SK-N-DZ (cell line): ENCODE measurements around the gene PKP3.
A peak's percentile ranks its signal among the peaks of the same experiment; 100 is the strongest.
"Not testable (repeated sequence)": the region's sequence is repeated elsewhere in the genome, so short reads cannot be mapped to it uniquely, and the experiment has no call there.

Source experiments
- DNase-seq: peaks from one replicate; pipeline ENCODE4 v3.0.0-alpha.2; 2015; ENCODE audit warnings: low spot score

PKP3 gene

GRCh38 chr11:395866-396265 lies 1.9 kb downstream of the PKP3 start:
- no peak for DNase-seq

DNA sequence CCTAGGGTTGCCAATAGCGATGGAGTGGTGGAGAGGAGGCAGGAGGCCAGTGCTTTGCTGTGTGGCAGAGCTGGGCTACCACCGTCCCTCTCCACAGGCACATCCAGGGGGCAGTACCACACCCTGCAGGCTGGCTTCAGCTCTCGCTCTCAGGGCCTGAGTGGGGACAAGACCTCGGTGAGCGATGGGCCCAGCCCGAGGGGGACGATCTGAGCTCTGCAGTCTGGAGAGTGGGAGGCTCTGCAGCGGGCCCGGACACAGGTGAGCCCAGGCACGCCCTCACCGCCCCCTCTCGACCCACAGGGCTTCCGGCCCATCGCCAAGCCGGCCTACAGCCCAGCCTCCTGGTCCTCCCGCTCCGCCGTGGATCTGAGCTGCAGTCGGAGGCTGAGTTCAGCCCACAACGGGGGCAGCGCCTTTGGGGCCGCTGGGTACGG lies 2.5 kb downstream of the PKP3 start:
- DNase-seq = peak; percentile 70

DNA sequence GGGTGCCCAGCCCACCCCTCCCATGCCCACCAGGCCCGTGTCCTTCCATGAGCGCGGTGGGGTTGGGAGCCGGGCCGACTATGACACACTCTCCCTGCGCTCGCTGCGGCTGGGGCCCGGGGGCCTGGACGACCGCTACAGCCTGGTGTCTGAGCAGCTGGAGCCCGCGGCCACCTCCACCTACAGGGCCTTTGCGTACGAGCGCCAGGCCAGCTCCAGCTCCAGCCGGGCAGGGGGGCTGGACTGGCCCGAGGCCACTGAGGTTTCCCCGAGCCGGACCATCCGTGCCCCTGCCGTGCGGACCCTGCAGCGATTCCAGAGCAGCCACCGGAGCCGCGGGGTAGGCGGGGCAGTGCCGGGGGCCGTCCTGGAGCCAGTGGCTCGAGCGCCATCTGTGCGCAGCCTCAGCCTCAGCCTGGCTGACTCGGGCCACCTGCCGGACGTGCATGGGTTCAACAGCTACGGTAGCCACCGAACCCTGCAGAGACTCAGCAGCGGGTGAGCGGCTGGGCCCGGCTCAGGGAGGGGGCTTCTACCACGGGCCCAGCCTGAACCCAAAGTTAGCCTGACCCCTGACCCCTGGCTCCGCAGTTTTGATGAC lies 3.0 kb downstream of the PKP3 start:
- DNase-seq = peak; percentile 85

- no peak for DNase-seq
Observed at GRCh38 chr11:398826-399225, 4.8 kb downstream of the PKP3 start.

DNA sequence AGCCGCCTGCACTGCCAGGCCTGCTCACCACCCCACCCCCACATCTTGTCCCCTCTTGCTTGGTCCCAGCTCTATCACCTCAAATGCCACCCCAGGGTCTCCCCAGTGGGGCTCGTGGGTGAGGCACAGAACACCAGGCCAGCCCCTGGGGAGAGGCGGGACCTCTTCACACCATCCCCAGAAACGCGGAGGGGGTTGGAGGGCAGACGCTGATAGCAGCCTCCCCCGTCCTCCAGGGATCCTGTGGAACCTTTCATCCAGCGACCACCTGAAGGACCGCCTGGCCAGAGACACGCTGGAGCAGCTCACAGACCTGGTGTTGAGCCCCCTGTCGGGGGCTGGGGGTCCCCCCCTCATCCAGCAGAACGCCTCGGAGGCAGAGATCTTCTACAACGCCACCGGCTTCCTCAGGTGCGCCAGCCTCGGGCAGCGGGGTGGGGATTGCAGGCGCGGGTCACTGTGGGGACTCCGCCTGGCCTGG lies 5.8 kb downstream of the PKP3 start:
- no peak for DNase-seq

DNA sequence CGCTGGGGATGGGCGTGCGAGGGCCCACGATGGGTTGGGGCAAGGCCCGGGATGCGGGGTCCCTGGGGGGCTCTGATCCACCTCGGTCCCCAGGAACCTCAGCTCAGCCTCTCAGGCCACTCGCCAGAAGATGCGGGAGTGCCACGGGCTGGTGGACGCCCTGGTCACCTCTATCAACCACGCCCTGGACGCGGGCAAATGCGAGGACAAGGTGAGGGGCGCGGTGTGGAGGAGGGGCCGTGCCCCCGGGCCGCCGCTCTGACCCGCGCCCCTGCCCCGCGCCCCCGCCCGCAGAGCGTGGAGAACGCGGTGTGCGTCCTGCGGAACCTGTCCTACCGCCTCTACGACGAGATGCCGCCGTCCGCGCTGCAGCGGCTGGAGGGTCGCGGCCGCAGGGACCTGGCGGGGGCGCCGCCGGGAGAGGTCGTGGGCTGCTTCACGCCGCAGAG lies 6.3 kb downstream of the PKP3 start:
- DNase-seq = no peak

GRCh38 chr11:401196-401595 lies 7.2 kb downstream of the PKP3 start:
- not testable (repeated sequence) for DNase-seq

DNA sequence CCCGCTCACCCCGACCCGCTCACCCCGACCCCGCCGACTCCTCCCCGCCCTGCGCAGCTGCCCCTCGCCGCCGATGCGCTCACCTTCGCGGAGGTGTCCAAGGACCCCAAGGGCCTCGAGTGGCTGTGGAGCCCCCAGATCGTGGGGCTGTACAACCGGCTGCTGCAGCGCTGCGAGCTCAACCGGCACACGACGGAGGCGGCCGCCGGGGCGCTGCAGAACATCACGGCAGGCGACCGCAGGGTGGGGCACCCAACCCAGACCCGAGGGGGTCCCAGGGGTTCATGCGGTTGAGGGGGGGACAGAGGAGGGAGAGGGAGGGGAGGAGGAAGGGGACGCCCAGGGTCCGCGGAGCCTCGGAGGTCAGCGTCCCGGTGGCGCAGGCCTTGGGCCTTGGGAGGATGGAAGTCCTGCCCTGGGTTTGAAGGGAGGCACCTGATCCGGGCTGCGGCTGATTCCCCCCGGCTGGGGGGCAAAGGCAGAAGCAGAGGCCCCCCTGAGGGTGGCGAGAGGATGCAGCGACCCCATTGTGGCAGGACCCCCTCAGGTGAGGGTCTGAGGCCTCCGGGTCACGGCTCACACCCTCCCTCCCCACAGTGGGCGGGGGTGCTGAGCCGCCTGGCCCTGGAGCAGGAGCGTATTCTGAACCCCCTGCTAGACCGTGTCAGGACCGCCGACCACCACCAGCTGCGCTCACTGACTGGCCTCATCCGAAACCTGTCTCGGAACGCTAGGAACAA lies 9.2 kb downstream of the PKP3 start:
- DNase-seq = no peak

DNA sequence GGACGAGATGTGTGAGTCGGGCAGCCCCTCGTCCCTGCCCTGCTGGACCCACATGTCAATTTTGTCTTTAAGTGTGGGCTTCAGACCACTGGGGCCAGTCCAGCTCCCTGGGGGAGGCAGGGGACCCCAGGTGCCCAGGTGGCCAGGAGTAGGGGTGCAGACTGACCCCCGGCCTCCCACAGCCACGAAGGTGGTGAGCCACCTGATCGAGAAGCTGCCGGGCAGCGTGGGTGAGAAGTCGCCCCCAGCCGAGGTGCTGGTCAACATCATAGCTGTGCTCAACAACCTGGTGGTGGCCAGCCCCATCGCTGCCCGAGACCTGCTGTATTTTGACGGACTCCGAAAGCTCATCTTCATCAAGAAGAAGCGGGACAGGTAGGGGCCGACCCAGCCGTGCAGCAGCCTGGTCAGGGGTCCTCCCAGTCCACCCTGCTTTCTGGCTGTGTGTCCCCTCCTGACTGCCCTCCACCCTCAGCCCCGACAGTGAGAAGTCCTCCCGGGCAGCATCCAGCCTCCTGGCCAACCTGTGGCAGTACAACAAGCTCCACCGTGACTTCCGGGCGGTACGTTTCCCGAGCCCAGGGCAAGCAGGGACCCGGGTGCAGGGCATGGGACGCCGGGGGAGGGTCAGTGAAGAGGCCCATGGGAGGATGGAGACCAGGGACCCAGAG lies 9.9 kb downstream of the PKP3 start:
- no peak for DNase-seq

GRCh38 chr11:404551-405264 lies 10.7 kb downstream of the PKP3 start:
- no peak for DNase-seq

- no peak for DNase-seq
Observed at GRCh38 chr11:405323-405953, 11.4 kb downstream of the PKP3 start.

- DNase-seq = no peak
Observed at GRCh38 chr11:405954-406795, 12.2 kb downstream of the PKP3 start.

DNA sequence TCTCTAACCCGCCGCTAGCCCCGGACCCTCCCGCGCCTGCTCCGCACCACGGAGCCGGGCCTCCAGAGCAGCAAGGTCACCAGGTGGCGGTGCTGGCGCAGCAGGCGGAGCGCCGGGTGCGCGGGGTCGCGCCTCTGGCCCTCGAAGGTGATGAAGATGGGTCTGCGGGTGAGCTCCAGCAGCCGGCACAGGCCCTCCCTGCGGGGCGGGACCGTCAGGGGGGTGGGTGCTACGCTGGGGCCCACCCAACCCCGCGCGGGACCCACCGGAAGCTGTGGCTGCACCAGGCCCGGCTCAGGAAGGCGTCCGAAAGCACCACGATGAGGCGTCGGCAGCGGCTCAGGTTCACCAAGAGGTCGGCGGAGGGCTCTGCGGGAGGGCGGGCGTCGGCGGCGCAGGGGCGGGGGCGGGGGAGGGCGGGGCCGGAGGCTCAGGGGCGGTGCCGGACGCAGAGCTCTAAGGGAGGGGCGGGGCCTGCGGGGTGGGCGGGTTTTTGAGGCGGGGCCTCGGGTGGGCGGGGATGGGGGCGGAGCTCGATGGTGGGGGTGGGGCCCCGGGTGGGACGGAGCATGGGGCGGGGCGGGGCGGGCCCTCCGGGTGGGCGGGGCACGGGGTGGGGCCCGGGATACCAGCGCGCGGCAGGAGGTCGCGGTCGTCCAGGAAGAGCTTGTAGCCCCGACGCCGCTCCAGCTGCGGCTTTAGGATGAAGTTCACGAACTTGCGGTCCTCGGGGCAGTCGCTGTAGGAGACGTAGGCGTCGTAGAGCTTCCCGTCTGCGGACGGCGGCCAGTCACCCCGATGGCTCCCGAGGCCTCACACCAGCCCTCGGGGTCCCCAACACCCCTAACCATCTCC lies 13.0 kb downstream of the PKP3 start:
- peak; percentile 84 for DNase-seq

DNA sequence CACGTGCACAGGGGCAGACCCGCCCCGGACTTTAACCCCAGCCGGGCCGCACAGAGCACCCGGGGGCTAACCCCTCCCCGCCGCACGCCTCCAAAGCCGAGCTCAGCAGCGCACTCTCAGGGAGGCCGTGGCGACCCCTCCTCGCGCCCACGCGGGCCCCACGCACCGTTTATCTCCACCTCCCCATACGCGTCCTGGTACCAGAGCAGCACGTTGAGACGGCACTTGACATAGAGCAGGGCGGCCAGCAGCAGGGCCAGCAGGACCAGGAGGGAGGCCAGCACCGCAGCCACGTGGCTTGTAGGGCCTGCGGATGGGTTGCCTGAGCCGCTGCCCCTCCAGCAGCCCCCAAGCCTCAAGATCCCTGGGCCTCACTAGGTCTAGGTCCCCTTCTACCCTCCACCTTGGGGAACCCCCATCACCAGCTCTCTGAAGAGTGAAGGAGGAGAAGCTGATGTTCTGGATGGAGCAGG lies 13.7 kb downstream of the PKP3 start:
- DNase-seq = no peak

DNA sequence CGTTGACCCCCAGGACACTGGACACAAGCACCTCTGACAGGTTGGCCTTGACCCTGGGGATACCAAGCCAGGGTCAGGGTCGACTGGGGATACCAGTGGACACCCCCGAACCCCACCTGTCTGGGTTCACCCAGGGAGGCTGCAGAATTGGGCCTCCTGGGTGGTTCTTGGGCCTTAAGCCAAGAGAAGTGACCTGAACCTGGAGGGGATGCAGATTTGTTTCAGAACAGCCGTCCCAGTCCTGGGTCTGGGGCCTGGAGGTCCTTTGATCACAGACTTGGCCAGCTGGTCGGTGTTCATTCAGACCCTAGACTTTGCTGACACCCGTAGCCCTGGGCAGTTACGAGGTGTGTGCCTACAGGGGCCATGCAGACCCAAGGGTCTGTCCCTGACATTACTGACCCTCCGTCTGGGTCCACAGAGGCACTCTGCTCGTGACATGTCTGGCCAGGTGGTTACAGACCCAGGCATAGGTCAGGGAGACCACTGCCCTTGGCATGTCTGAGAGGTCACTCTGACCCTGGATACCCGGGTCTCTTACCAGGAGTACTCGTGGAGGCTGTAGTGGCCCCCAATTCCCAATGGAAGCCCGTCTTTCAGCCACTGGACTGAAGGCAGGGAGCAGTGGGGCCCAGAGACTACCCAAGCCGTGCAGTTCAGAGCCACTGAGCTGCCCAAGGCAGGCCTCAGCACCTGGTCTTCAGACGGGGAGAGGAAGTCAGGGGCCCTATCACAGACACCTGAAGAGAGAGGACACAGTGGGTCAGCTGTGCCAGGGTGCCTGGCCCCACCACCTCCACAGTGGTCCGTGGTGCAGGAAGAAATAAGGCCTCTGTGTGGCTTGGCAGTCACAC lies 14.4 kb downstream of the PKP3 start:
- no peak for DNase-seq

GRCh38 chr11:409008-409599 lies 15.1 kb downstream of the PKP3 start:
- no peak for DNase-seq

GRCh38 chr11:409600-410483 lies 15.8 kb downstream of the PKP3 start:
- DNase-seq = no peak
